Omental fat pad (tissue), 4 donors: Measurements from ENCODE around the gene CWC22. TPM values are rescaled to one million over a fixed set of nuclear protein-coding genes. Genes with fewer than 3 reads are reported as not detected.
"Not testable (repeated sequence)": the region's sequence is repeated elsewhere in the genome, so short reads cannot be mapped to it uniquely, and the experiment has no call there.

ENCODE experiments used
- ATAC-seq: fragments of 150-250 bp; one replicate; pipeline ENCODE4 v1.9.1; 2016; ENCODE audit warnings: mild to moderate bottlenecking, moderate library complexity; ENCODE audit not compliant: low FRiP score
- DNase-seq: peaks from one replicate; pipeline ENCODE4 v3.0.0-alpha.2; 2019; ENCODE audit warnings: low spot score
- CTCF ChIP-seq, 3 donors: fragments of 450-650 bp; IDR thresholded peaks; one replicate each; pipeline ENCODE4 v1.5.1; 2016 to 2017; ENCODE audit warnings: antibody characterized with exemption in 3 of 3, mild to moderate bottlenecking in 3 of 3, moderate library complexity in 2 of 3
- total RNA-seq, 4 donors: library from RNA; depleted of rRNA; stranded (reverse); fragments of >200 nt; gene quantifications; one replicate each; pipeline ENCODE4 v1.1.0, GENCODE V29; 2016

Gene CWC22
- total RNA-seq, 4 donors from 2014 or later = 16.4 to 21.8 (median 18.2) TPM

GRCh38 chr2:180016937-180017336 is 9.8 kb upstream of the CWC22 start:
- ATAC-seq (no peak), DNase-seq (no peak)
- no peak for TF ChIP-seq CTCF (IDR thresholded peaks at IDR 0.05)

GRCh38 chr2:180015951-180016709 is 9.0 kb upstream of the CWC22 start:
- no peak for TF ChIP-seq CTCF (IDR thresholded peaks at IDR 0.05)
- peak; percentile 35 for ATAC-seq
- no peak for DNase-seq

- no peak for DNase-seq
- no peak for ATAC-seq
- no peak for TF ChIP-seq CTCF (IDR thresholded peaks at IDR 0.05)
Observed at GRCh38 chr2:180012523-180012922, 5.4 kb upstream of the CWC22 start.

- ATAC-seq (no peak), DNase-seq (no peak)
- TF ChIP-seq CTCF (IDR thresholded peaks at IDR 0.05) = no peak
Observed at GRCh38 chr2:180010701-180011100, 3.6 kb upstream of the CWC22 start.

GRCh38 chr2:180006231-180006630 is 866 bp downstream of the CWC22 start:
- no peak for ATAC-seq
- no peak for DNase-seq
- no peak for TF ChIP-seq CTCF (IDR thresholded peaks at IDR 0.05)

- not testable (repeated sequence) for DNase-seq, ATAC-seq
Observed at GRCh38 chr2:180005465-180005864, 1.6 kb downstream of the CWC22 start.

GRCh38 chr2:180004731-180005130 is 2.4 kb downstream of the CWC22 start:
- ATAC-seq (no peak), DNase-seq (no peak)
- no peak for TF ChIP-seq CTCF (IDR thresholded peaks at IDR 0.05)
